Measurements from ENCODE around the gene POLA2. TPM values are rescaled to one million over a fixed set of nuclear protein-coding genes. Genes with fewer than 3 reads are reported as not detected.

POLA2 gene
- total and polyA plus RNA-seq, 9 of the 15 experiments (the other 6 are each of a cell fraction or from before 2014, with no cell fraction given) = 2.7 to 134 (median 44.4) TPM

- TF ChIP-seq ZNF79 (CRISPR knock-in tag; IDR thresholded peaks at IDR 0.05; ENCODE audit: low read depth) (no peak), KAT7 (CRISPR knock-in tag; IDR thresholded peaks at IDR 0.05; ENCODE audit: borderline replicate concordance) (0 out of 2 replicates have a peak, but pooled peaks have one; percentile 48), XRCC5 (IDR thresholded peaks at IDR 0.05; ENCODE audit: low read depth, low read length) (0 out of 2 replicates have a peak, but pooled peaks have one; percentile 4), KDM1A (IDR thresholded peaks at IDR 0.05) (peak; percentile 45 to 46; a peak in 2 of 4 replicates), RAD21 (CRISPR knock-in tag; conservative IDR thresholded peaks at IDR 0.05 in 1 of 2, IDR thresholded peaks at IDR 0.05 in 1 of 2) (0 out of 4 replicates have a peak, but pooled peaks of 1 of the 2 experiments have one; percentile 4), ZC3H11A (IDR thresholded peaks at IDR 0.05; ENCODE audit: low read depth, low read length) (no peak), IRF9 (tag; IDR thresholded peaks at IDR 0.05) (no peak), RBM25 (IDR thresholded peaks at IDR 0.05; ENCODE audit: low read depth, low read length, severe bottlenecking) (peak; percentile 78), IRF2 (CRISPR knock-in tag; IDR thresholded peaks at IDR 0.05) (no peak)
Observed at GRCh38 chr11:65315866-65316226, 54.1 kb downstream of the POLA2 start (continued).
